HG03060 (cell line): Measurements from ENCODE around the gene DDX24.

Experiments
- ATAC-seq: cut with Tn5 transposase; IDR thresholded peaks from one replicate; pipeline ENCODE4 v1.9.1; 2021; ENCODE audit warnings: low read depth, moderate number of reproducible peaks; ENCODE audit not compliant: unreplicated experiment

The DDX24 gene

DNA sequence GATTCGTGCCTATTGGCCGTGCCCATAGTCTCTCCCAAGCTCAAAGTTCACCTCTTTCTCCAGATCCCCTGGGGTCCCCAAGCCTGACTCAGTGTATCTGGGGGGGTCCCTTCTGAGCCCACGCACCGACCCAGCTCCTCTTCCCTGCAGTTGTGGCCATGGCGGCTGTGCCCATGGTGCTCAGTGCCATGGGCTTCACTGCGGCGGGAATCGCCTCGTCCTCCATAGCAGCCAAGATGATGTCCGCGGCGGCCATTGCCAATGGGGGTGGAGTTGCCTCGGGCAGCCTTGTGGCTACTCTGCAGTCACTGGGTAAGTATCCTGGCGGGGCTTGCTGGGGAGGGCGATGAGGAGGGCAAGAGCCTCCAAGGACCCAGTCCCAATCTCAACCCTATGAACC, 34.6 kb upstream of the DDX24 start:
- no peak for ATAC-seq

DNA sequence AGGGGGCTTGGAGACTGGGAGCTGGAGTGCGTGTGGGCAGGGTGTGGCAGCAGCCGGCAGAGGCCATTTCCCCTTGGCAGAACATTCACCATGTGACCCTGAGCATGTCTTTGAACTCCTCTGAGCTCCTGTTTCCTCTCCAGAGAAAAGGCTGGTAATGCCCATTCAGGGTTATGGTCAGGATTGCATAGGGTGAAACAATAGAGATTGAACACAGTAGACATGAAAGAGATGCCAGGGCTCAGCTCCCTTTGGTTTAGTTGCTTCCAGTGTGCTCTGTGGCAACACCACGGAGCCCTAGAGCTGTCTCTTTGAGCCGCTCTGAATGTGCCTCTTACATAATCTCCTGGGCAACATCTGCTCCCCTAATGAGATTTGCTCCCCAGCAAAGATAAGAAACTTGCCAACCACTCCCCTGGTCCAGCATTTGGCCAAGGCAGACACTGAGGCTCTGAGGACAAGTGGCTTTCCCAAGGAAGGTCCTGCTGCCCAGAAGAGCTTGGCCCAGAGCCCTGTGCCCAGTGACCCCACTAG, 34.1 kb upstream of the DDX24 start:
- ATAC-seq: no peak

DNA sequence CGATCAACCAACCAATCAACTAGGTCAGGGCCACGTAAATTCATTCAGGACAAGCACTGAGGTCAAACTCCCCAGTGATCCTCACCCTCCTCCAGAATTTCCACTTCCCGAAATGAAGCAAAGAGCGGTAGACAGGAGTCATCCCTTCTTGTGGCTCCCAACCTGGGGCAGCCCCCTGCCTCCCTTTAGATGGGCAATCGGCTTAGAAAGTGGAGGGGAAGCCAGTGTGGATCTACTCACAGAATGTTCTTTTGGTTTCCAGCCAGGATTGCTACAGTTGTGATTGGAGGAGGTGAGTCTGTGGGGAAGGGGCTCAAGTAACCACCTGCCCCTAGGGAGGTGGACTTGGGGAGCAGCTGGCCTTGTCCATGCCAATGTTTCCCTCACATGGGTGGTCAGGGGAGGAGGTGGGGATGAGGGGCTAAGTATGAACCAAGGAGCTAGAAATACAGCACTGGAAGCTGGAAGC, 33.6 kb upstream of the DDX24 start:
- ATAC-seq: no peak

DNA sequence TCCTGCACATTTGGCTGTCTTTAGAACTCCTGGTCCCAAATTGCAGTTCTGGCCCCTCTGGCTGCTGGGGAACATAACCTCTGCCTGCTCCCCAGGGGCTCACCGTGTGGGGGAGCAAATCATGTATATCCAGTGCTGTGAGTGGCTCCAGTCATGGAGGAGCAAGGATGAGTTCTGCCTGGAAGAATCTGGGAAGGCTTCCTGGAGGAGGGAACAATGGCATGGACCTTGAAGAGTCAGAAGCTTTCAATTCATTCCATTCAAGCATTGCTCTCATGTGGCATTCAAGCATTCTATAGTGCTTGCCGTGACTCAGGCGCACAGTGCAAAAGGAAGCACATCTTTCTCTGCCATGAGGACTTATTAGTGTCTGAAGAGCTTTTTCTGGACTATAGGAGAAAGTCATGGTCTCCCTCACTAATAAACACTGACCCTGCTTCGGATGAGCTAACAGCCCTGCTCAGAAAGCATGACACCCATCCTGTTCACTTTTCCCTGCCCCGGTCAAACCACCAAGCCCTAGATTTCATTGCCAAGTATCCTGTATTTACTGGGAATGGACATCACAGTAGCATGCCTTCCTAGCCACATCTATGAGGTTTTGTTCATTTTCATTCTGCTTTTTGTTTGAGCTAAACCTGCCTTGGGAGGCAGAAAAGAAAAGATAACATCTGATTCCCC, 33.0 kb upstream of the DDX24 start:
- no peak for ATAC-seq

DNA sequence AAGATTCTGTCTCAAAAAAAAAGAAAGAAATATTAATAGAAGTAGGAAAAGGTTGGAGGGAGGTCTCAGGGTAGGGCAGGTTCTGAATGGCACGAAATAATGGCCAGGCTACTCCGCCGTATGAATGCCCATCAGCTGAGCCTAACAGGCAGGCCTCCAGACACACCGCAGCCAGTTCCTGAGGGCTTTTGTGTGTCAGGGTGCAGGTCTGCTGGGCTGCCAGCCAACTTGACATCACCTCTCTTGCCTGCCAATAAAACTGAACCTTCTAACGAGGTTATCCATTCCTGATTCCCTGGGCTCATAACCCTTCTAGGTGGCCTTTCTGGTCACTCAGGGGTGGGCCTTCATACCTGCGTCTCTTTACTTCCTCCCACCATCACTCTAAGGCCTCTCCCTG, 32.5 kb upstream of the DDX24 start:
- ATAC-seq: no peak

GRCh38 chr14:94113073-94113472, 32.1 kb upstream of the DDX24 start:
- ATAC-seq: no peak

GRCh38 chr14:94112513-94113063, 31.6 kb upstream of the DDX24 start:
- ATAC-seq: no peak

GRCh38 chr14:94111276-94112095, 30.5 kb upstream of the DDX24 start:
- ATAC-seq: no peak

- ATAC-seq: no peak
These were observed 29.7 kb upstream of the DDX24 start, which contains the start of gene IFI27 for GRCh38 chr14:94110552-94111181. IFI27 (plus strand) TSS chr14:94110736.

- ATAC-seq: no peak
These were observed 28.9 kb upstream of the DDX24 start for GRCh38 chr14:94109915-94110250.

- ATAC-seq: no peak
These were observed 23.7 kb upstream of the DDX24 start for GRCh38 chr14:94104731-94105130.

DNA sequence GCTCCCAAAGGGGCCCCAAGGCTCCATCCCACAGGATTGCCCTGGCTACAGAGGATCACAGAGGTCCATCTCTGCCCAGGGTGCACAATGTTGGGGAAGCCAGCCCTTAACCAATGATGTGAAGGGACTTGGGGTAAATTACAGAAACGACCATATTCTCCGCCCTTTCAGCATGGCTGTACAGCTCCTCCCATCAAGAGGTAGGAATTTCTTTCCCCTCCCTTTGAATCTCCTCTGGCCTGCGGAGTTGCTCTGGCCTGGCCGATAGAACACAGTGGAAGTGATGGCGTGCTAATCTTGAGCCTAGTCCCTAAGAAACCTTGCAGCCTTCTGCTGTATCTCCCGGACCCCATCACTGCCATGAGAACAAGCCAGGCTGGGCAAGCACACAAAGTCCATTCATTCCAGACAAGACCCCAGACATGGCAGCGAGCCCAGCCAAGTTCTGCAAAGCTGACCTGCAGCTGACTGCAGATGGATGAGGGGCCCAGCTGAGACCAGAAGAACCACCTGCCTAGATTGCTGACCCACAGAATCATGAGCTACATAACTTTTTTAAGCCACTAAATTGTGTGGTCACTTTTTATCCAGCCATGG, 22.6 kb upstream of the DDX24 start:
- ATAC-seq: no peak

DNA sequence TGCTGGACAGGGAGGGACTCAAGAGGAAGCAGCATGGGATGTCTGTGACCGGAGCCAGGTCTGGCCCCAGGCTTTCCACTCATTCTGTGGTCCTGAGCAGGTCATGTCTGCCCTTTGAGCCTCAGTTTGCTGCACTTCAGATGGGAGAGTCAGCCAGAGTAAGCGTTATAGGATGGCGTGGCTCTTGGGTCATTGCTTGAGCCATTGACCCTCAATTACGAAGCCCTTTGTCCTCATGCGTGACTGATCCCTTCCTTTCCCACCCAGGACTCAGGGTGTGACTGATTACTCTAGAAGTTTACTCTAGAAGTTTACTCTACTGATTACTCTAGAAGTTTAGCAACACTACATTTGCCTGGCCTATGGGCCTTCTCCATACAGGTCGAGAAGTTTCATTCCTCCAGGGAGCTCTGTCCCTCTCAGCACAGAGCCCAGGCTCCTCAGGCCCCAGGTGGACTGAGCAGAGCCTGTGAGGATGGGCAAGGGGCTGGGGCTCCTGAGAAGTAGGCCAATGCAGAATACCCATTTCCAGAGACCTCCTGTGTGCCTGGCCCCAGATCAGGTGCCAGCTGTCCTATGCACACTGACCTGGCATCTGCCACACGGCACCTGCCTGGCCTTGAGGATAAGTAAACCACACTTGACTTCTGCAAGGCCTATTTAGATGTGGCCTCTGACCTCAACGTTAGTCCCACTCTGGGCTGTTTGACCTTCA, 21.9 kb upstream of the DDX24 start:
- ATAC-seq: no peak

- ATAC-seq: no peak
These were observed 20.7 kb upstream of the DDX24 start for GRCh38 chr14:94101748-94102147.

DNA sequence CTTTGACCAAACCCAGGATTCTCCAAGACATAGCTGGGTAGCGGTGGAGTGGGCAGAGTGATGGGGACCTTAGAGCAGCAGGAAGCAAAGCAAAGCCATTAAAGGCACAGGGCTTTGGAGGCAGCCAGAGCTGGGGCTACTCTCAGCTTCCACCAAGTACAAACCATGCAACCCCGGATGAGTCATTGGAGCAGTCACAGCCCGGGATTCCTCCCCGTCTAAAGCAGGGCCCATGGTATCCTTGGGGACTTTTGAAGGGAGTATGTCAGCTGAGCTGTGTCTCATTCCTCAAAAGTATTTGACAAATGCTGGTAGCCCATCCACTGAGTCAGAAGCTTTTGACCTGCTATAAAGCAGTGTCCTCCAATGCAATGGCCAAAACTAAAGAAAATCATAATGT, 19.8 kb upstream of the DDX24 start:
- ATAC-seq: no peak

DNA sequence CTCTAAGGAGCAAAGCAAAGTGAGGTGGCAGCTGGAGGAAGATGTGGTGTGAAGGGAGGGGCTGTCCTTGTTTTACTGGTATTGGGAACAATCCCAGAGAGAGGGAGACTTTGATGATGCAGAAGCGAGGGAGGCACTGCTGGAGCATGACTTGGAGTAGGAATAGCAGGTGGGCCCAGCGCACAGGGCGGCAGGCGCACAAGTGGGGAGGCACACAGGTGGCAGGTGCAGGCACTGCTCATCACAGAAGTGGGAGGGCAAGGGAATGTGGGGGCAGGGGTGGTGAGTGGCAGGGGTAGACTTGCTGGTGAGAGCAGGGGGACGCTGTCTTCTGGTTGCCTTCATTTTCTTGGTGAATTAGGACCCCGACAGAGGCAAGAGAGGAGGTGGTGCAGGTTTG, 18.0 kb upstream of the DDX24 start:
- ATAC-seq: no peak

DNA sequence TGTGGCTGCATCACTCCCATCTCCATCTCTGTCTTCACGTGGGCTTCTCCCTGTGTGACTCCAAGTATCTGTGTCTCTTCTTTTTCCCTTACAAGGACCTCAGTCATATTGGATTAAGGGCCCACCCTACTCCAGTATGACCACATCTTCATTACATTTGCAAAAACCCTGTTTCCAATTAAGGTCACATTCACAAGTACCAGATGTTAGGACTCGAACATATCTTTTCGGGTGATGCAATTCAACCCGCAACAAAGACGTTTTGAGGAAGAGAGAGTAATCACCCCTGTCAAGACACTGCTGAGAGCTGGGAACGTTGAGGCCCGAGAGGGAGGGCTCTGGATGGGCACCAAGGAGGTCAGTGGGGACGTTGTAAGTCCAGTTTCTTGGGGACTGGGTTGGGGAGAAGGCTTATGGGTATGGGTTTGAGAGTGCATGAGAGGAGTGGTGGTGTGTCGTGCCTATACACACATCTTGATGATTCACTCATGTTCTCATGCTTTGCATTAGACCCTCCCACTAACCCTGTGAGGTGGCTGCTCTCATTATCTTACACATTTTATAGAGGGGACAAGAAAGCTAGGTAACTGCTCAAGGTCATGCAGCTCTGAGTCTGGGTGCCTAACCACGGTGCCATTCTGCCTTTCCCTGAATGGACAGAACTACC, 17.5 kb upstream of the DDX24 start:
- ATAC-seq: no peak

DNA sequence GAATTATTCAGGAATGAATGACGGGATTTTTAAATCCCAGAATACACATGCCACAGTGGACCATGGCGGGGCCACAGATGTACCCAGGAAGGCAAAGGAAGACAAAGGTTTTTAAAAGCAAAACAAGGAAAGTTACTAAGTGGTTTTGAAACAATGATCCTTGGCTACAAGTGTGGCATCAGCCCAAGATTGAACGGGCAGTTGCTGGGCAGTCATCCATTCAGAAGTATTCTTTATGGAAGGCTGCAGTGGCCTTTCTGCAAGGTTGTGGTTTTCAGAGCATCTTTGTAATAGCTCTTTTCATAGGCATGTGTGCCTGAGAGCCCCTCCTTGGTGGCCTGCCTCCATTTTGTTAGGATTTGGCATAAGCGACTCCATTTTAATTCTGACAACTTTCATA, 16.1 kb upstream of the DDX24 start:
- no peak for ATAC-seq

DNA sequence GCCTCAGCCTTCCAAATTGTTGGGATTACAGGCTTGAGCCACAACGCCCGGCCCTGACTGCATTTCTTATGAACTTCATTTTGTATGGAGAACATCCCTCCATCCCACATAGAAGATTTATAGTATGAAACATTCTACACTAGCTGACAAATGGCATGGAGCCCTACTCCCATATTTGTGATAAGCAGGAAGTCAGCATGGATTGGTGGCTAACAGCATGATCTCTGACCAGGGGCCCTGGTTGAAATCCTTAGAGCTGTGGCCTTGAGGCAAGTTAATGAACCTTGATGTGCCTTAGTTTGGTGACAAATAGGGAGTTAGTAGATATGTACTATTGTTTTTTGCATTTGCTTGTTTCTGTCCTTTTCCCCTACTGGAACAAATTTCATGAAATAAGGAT, 12.4 kb upstream of the DDX24 start:
- ATAC-seq: no peak

DNA sequence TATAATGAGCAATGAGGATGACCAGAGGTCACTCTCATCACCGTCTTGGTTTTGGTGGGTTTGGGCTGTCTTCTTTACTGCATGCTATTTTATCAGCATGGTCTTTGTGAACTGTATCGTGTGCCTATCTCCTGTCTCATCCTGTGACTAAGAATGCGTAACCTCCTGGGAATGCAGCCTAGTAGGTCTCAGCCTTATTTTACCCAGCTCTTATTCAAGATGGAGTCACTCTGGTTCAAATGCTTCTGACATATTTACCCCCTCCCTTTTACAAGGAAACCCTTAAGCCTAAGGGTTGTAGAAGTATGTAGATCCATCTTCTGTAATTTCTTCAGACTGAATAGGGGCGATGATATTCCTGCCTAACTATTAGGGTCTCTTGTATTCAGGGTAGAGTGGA, 8.5 kb upstream of the DDX24 start:
- ATAC-seq: no peak
